Measurements from ENCODE around the gene MPRIP.
A peak's percentile ranks its signal among the peaks of the same experiment; 100 is the strongest.

MPRIP gene

DNA sequence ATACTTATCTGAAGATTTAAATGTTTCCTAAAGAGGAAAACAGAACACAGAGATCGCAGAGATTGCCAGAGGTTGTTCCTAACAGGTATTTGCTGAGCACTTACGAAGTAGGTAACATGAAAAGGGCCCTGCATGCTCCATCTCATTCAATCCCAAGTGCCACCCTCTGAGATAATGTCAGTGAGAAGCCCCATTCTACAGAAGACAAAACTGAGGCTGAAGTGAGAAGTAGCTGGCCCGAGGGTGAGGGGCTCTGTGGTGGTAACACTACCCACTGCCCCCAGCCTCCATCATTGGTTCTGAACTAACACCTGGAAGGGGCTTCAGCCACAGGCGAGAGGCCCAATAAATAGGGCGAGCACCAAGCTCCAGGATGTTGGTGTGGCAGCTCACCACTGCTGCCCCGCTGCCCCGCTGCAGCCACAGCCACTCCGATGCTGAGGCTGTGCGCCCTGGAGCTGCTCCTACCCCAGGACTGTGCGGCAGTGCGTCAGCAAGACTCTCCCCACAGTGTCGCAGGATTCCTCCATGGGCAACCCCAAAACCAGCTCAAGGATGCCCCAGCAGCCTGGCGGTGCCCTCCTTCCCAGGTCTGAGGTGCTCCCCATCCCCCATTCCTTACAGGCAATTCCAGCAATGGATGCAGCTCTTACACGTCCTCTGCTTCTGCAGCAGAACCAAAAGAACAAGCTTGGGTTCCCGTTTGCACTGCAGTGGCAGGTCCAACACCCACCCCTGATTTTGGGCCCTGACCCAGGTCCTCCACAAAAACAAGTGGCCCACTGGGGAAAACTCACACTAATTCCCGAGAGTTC lies 184.4 kb downstream of the MPRIP start:
- no peak for DNase-seq

DNA sequence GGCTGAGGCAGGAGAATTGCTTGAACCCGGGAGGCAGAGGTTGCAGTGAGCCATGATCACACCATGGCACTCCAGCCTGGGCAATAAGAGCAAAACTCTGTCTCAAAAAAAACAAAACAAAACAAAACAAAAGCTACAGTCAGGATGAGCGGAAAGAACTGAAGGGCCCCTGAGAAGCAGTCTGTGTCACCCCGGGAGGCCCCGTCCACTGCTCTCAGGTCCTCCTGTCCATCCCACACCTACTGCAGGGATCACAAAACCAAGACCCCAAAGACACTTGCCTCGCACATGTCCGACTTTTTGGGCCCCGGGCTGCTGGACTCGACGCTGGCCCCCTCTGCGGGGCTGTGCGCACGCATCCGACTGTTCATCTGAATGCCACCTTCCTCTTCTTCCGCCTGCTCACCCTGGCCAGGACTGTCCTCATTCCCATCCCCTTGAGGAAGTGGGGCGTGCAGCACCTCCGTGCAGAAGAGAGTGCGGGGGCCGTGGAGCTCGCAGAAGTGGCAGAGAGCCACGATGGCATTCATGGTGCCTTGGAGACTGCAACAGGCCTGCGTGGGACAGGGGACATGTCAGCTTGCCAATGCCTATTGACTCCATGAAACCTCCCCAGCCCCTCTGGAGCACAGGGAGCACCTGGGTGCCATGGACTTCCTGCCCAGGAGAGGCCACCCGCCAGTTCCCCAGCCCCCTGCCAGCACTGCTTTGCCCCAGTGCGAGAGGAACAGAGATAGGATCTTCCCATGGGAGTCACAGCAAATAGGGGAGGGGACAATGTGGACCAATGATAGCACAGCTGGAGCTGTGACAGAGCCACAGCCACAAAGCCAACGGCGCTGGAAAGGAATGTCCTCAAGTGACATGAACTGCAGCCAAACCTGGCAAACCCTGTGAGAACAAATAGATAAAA lies 185.6 kb downstream of the MPRIP start:
- DNase-seq: no peak

DNA sequence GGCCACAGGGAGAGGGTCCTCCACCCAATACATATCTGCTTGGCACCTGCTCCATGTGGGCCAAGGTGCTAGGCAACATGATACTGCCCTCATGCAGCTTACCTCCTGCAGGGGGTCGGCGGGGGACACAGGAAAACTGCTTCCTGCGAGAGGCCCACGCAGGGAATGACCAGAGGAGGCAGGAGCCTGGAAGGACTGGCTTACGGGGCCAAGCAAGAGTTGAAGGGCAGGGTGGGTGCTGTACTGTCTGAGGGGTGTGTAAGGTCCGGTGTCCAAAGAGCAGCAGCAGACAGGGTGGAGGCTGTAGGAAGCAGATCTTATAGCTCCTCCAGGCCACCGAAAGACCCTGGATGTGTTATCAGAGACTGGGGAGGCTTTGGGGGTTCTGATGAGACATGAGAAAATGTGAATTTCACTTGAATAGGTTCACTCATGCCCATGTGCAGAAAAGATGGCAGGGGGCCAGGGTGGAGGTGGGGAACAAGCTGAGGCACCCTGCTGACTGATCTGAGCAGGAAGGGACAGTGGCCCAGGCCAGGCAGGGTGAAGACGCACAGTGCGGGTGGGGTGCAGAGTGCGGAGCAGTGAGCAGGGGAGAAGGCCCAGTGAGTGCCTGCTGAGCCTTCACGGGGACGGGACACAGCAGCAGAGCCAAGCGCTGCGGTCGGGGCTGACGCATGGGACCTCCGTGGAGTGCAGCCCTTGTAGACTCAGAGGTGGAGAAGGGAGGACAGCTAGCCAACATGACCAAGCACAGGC lies 186.4 kb downstream of the MPRIP start:
- no peak for DNase-seq

DNA sequence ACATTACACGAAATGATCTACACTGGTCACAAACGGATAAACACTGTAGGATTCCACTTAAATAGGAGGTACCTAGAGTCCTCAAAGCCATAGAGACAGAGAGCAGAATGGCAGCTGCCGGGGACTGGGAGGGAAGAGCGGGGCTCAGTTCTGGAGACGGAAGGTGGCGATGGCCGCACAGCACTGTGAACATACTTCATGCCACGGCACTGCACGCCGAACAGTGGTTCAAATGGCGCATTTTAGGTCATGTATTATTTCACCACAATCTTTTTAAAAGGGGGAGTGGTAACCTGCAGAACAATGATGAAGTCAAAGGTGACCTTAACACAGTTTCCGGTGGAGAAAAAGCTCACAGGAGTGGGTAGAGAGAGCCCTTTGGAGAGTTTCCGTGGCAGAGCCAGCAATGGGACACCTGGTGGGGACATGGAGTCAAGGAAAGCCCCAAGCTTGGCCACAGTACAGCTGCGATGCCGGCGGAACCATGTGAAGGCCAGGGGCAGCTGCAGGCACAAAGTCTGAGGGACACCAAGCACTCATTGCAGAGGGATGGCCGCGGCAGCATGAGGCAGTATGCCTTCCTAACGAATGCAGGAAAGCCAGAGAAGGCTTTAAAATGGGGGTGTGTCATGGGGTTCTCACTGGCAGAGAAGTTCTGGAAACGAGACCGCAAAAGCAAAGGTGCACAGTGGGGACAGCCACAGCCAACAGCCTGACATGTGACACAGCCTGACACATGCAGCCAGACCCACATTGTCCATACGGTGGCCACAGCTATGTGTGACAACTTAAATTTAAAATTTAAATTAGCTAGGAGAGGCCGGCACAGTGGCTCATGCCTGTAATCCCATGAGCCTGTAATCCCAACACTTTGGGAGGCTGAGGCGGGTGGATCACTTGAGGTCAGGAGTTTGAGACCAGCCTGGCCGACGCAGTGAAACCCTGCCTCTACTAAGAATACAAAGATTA lies 187.4 kb downstream of the MPRIP start:
- no peak for DNase-seq

DNA sequence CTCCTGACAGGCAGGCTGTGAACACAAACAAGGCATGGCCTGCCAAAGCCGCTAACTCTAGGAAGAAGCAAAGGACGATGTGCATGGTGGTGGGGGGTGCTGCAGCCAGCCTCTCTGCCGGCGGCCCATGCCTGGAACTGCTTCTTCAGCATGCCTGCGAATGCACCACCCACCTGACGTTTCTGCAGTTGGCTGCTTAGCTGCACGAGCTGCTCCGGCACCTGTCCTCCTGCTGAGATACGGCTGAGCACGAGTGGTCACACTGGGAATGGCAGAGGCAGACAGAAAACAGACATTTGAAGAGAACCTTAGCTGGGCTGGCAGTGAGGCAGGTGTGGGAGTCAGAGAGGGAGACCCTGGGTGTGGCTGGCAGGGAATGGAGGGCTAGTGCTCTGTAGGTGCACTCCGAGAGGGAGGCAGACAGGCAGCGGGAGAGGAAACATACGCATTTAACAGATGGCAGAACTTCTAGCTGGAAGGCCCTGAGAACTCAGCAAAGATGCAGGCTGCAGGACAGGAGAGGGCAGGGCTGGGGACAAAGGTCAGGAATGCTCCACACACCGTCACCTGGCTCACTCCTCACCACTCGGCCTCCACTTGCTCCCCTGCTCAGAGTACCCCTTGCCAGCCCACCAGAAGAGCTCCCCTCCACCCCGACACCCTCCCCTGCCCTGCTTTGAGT lies 189.5 kb downstream of the MPRIP start:
- no peak for DNase-seq

DNA sequence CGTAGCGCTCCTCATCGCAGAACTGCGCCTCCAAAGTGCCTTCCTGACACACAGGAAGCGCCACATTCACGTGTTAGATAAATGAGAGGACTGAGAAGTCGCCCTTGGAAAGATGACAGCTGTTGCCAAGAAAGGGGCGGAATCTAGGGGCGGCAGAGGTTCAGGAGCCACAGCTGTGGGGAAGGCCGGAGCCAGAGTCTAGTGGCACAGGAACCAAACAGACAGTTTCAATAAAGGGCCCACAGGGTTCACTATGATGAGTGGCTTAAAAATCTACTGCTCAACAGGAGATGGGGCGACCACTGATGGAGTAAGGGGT lies 190.0 kb downstream of the MPRIP start:
- no peak for DNase-seq

DNA sequence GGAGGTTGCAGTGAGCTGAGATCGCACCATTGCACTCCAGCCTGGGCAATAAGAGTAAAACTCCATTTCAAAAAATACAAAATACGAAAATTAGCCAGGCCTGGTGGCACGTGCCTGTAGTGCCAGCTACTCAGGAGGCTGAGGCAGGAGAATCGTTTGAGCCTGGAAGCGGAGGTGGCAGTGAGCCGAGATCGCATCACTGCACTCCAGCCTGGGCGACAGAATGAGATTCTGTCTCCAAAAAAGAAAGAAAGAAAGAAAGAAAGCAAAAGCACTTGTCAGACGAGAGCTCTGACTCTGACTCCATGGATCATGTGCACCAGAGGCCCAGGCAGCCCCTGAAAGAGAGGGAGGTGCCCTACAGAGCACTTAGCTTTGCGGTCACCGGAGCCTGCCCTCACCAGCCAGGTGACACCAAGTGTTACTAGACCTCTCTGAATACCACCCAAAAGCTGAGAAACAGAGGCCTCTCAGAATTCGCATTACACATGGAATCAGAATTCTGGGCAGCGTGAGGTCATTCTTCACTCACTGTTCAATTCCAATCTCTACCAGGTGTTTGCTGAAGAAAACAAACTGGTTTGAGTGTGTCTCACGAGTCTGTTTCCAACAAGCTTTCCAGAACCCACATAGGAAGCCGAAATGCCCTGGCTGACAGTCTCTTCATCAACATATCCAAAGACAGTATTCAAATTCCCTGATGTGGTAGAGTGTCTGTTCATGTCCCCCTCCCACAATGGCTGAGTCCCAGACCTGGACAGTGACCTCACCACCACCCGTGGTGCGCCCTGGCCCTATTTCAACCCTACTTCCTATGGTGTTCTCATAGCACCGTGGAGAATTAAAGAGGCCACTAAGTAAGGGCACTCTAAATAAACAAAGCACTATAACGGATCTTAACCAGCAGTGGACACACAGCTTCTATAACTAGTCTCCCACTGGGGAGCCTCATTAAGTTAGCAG lies 193.2 kb downstream of the MPRIP start:
- DNase-seq: peak; percentile 34

DNA sequence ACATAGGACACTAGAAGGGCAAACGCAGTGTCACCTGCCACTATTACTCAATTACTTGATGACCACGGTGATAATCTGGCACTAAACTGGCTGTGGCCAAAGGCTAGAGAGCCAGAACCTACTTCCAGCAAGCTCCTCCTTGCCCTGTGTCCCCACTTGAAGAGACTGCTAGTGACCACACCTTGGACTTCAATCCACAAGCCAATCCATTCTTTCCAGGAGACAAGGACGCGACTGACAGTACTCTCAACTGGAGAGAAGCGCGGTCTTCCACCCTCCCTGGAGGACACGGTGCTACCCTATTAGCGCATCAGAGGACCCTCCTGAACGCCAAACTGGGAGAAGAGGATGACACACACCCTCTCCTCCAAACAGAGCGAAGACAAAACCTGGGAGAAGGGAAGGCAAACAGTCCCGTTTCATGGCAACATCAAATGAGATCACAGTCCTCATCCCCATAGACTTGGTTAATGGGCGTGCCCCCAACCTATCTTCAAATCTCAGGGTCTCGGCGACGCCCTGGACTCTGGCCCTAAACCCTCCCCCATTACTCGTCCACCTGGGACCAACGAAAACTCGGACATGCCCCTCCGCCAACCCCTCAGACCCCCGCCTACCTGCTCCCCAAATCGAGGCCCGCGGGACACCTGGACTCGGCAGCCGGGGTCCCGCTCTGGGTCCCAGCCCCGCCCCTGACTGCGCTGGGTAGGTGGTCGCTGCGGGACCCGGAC lies 194.2 kb downstream of the MPRIP start:
- no peak for DNase-seq

DNA sequence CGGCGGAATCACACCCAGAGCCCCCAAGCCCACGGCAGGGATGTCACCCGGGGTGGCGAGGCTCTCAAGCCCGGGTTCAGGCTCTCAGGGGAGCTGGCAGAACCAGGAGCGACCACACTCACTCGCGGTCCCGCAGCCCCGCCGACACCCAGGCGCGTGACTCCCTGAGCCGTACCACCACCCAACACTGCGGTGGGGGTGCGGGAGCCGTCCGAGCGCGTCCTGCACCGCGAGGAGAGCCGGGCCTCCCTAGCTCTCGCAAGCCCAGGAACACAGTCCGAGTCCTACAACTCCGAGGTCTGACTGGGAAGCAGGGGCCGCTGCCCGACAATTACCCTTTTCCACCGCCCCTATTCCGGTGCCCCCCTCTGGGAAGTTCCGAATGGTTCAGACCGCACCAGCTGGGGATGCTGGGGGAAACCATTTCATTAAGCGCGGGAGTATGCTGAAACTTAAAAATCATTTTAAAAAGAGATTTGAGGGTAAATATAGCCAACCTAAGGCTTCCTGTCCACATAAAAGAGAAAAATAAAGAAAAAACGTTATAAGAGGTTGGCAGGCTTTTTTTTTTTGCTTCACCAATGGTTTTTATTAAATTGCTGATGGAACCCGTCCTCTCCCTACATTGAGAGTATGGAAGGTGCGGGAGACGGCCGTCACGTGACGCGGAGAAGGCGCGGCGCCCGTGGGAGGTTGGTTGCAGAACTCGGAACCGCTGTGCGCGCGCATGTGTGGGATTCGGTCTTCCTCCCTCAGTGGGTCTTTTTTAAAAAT lies 195.0 kb downstream of the MPRIP start, which contains the start of gene FLCN:
TSS of gene FLCN (minus strand) at position 143 of the 774 bp plus-strand sequence. CDS start 9,031 bp downstream, outside the sequence.
- DNase-seq: peak; percentile 80

DNA sequence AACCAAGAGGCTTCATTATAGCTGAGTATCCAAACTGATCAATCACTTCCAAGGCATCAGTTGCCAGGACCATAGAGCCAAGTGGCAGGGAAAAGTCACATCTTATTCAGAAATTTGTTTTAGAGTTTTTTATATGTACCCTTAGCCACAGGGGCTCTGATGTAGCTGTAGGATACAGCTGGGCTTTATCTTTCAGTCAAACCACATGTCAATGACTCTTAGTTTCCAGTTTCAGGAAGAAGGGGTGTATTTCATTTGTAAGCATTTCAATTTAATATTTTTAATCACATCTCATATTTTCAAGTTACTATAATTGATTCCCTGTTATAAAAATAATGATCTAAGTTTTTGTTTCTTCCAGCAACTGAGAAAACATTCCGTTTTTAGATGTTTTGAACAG lies 197.6 kb downstream of the MPRIP start:
- DNase-seq: no peak

DNA sequence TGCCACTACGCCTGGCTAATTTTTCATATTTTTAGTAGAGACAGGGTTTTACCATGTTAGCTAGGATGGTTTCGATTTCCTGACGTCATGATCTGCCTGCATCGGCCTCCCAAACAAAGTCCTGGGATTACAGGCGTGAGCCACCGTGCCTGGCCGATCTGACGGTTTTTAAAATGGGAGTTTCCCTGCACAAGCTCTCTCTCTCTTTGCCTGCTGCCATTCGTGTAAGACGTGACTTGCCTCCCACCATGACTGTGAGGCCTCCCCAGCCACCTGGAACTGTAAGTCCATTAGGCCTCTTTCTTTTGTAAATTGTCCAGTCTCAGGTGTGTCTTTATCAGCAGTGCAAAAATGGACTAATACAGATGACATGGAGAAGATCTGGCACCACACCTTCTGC lies 199.4 kb downstream of the MPRIP start:
- DNase-seq: no peak

DNA sequence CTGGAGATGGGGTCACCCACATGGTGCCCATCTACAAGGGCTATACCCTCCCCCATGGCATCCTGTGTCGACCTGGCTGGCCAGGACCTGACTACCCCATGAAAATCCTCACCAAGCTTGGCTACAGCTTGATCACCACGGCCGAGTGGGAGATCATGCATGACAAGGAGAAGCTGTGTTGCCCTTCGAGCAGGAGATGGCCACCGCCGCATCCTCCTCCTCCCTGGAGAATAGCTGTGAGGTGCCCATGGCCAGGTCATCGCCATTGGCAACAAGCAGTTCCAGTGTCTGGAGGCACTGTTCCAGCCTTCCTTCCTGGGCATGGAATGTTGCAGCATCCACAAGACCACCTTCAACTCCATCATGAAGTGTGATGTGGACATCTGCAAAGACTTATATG lies 200.0 kb downstream of the MPRIP start:
- no peak for DNase-seq

Measured in DMS79 treated with DMSO at 0.1 percent for 48 hours (cell line).